ENCODE data around the gene LRRC36.
A peak's percentile ranks its signal among the peaks of the same experiment; 100 is the strongest.
"Not testable (repeated sequence)": the region's sequence is repeated elsewhere in the genome, so short reads cannot be mapped to it uniquely, and the experiment has no call there.

The LRRC36 gene

GRCh38 chr16:67350324-67350723, 23.7 kb downstream of the LRRC36 start:
- no peak for DNase-seq

- DNase-seq = not testable (repeated sequence)
Measured at GRCh38 chr16:67352463-67352862, 25.8 kb downstream of the LRRC36 start.

GRCh38 chr16:67356396-67356795, 29.8 kb downstream of the LRRC36 start:
- DNase-seq = no peak

- DNase-seq = no peak
Measured at GRCh38 chr16:67357561-67357960, 30.9 kb downstream of the LRRC36 start.

- DNase-seq = not testable (repeated sequence)
Measured at GRCh38 chr16:67359540-67360269, 33.1 kb downstream of the LRRC36 start.

GRCh38 chr16:67361038-67361437, 34.4 kb downstream of the LRRC36 start:
- no peak for DNase-seq

GRCh38 chr16:67364600-67365235, 38.1 kb downstream of the LRRC36 start:
- DNase-seq = no peak

GRCh38 chr16:67370661-67371060, 44.0 kb downstream of the LRRC36 start:
- no peak for DNase-seq

- no peak for DNase-seq
Measured at GRCh38 chr16:67372664-67373063, 46.0 kb downstream of the LRRC36 start.

- not testable (repeated sequence) for DNase-seq
Measured at GRCh38 chr16:67376012-67376411, 49.4 kb downstream of the LRRC36 start.

GRCh38 chr16:67378642-67379041, 52.0 kb downstream of the LRRC36 start:
- DNase-seq = no peak

- no peak for DNase-seq
Measured at GRCh38 chr16:67383284-67383683, 56.7 kb downstream of the LRRC36 start.

- no peak for DNase-seq
Measured at GRCh38 chr16:67384778-67385510, 58.3 kb downstream of the LRRC36 start.

- DNase-seq = no peak
Measured at GRCh38 chr16:67386861-67387455, 60.3 kb downstream of the LRRC36 start.

- no peak for DNase-seq
Measured at GRCh38 chr16:67387479-67388079, 61.0 kb downstream of the LRRC36 start.

- no peak for DNase-seq
Measured at GRCh38 chr16:67388191-67388590, 61.6 kb downstream of the LRRC36 start.

- no peak for DNase-seq
Measured at GRCh38 chr16:67388591-67388990, 62.0 kb downstream of the LRRC36 start.

- DNase-seq = no peak
Measured at GRCh38 chr16:67389911-67390815, 63.5 kb downstream of the LRRC36 start.

- no peak for DNase-seq
Measured at GRCh38 chr16:67390816-67391423, 64.3 kb downstream of the LRRC36 start.

- peak; percentile 41 for DNase-seq
Measured at GRCh38 chr16:67391424-67392300, 65.0 kb downstream of the LRRC36 start.
